Liver (tissue), 3 donors: ENCODE measurements around the gene TEX44.

Source experiments
- CTCF ChIP-seq: fragments of 150-350 bp; IDR thresholded peaks from 2 replicates; pipeline ENCODE4 v1.5.1; 2017; ENCODE audit warnings: improper control_type of control experiment, low read depth, low read length; ENCODE audit not compliant: missing input control
- EGR1 ChIP-seq, 2 donors: IDR thresholded peaks; 2 replicates each; pipeline ENCODE4 v1.6.1; 2016 to 2018; ENCODE audit warnings: antibody characterized with exemption in 2 of 2, low read depth in 2 of 2
- FOXA1 ChIP-seq: IDR thresholded peaks from 2 replicates; pipeline ENCODE4 v1.6.1; 2016; ENCODE audit warnings: antibody characterized with exemption
- GABPA ChIP-seq, 2 donors: IDR thresholded peaks in 1 of 2; conservative IDR thresholded peaks in 1 of 2; 2 replicates each; pipeline ENCODE4 v1.6.1; 2016; ENCODE audit warnings: antibody characterized with exemption in 2 of 2, mild to moderate bottlenecking in 1 of 2, moderate library complexity in 1 of 2
- MAX ChIP-seq: IDR thresholded peaks from 2 replicates; pipeline ENCODE4 v1.6.1; 2016; ENCODE audit warnings: antibody characterized with exemption
- RAD21 ChIP-seq, 2 donors: IDR thresholded peaks; 2 replicates each; pipeline ENCODE4 v1.6.1; 2016; ENCODE audit warnings: antibody characterized with exemption in 2 of 2, mild to moderate bottlenecking in 2 of 2
- TAF1 ChIP-seq: conservative IDR thresholded peaks from 2 replicates; pipeline ENCODE4 v1.6.1; 2016; ENCODE audit warnings: antibody characterized with exemption, mild to moderate bottlenecking
- YY1 ChIP-seq: IDR thresholded peaks from 2 replicates; pipeline ENCODE4 v1.6.1; 2016; ENCODE audit warnings: antibody characterized with exemption, mild to moderate bottlenecking
- ZBTB33 ChIP-seq: IDR thresholded peaks from 2 replicates; pipeline ENCODE4 v1.6.1; 2016; ENCODE audit warnings: antibody characterized with exemption
- donor health status: healthy.
- donor health status: healthy.

GRCh38 chr2:231571661-231572191 lies 20.9 kb upstream of the TEX44 start:
- no peak for TF ChIP-seq MAX
- TF ChIP-seq CTCF, result no peak
- TF ChIP-seq RAD21 (IDR thresholded peaks at IDR 0.05), result no peak
- no peak for TF ChIP-seq FOXA1
- TF ChIP-seq GABPA (IDR thresholded peaks at IDR 0.05 in 1 of 2, conservative IDR thresholded peaks at IDR 0.05 in 1 of 2), result no peak
- no peak for TF ChIP-seq ZBTB33
- no peak for TF ChIP-seq TAF1
- no peak for TF ChIP-seq EGR1 (IDR thresholded peaks at IDR 0.05; ENCODE audit: low read depth in 2 of 2)
- TF ChIP-seq YY1, result no peak
